ENCODE measurements around the gene MAPK4.
"Not testable (repeated sequence)": the region's sequence is repeated elsewhere in the genome, so short reads cannot be mapped to it uniquely, and the experiment has no call there.

Gene MAPK4

GRCh38 chr18:50704357-50704940 lies 144.6 kb downstream of the MAPK4 start:
- ChIA-PET CTCF (no interaction called here), POLR2A (no interaction called here)
- no peak for DNase-seq (ENCODE audit: low read depth, low spot score)
- no peak overlapping the region for H3K4me3 ChIP-seq (ENCODE audit: low read depth, low read length)
- no peak for TF ChIP-seq CTCF (IDR thresholded peaks at IDR 0.05; ENCODE audit: insufficient read depth, low read length, missing control alignments)

DNA sequence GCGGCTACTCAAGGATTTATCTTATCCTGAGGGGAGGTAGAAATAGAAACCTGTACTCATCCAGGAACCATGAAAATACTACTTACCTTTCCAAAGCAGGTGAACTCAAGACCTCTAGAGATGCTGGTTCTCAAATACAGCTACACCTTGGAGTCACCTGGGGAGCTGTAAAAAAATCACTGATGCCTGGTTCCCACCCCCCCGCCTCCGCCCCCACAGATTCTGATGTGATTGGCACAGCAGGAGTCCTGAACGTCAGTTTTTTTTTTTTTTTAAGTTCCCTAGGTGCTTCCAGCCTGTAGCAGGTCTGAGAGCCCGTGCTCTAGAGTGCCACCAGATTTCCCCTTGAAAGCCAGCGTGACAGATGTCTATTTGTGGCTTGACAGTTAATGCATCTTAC lies 146.3 kb downstream of the MAPK4 start:
- ChIA-PET POLR2A (no interaction called here), CTCF (no interaction called here)
- no peak for DNase-seq (ENCODE audit: low read depth, low spot score)
- no peak overlapping the region for H3K4me3 ChIP-seq (ENCODE audit: low read depth, low read length)
- TF ChIP-seq CTCF (IDR thresholded peaks at IDR 0.05; ENCODE audit: insufficient read depth, low read length, missing control alignments), result no peak

GRCh38 chr18:50706651-50707050 lies 146.8 kb downstream of the MAPK4 start:
- ChIA-PET CTCF (no interaction called here), POLR2A (no interaction called here)
- no peak overlapping the region for H3K4me3 ChIP-seq (ENCODE audit: low read depth, low read length)
- no peak for TF ChIP-seq CTCF (IDR thresholded peaks at IDR 0.05; ENCODE audit: insufficient read depth, low read length, missing control alignments)
- DNase-seq (ENCODE audit: low read depth, low spot score), result no peak

DNA sequence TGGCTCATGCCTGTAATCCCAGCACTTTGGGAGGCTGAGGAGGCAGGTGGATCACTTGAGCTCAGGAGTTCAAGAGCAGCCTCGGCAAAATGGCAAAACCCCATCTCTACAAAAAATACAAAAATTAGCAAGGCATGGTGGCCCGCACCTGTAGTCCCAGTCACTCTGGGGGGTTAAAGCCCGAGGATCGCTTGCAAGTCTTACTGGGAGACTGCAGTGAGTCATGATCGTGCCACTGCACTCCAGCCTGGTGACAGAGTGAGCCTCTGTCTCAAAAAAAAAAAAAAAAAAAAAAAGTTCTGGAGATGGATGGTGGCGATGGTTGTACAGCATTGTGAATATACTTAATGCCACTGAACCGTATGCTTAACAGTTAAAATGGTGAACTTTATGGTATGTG lies 147.4 kb downstream of the MAPK4 start:
- H3K4me3 ChIP-seq (ENCODE audit: low read depth, low read length); CTCF ChIA-PET; POLR2A ChIA-PET; DNase-seq (ENCODE audit: low read depth, low spot score): not testable (repeated sequence)

DNA sequence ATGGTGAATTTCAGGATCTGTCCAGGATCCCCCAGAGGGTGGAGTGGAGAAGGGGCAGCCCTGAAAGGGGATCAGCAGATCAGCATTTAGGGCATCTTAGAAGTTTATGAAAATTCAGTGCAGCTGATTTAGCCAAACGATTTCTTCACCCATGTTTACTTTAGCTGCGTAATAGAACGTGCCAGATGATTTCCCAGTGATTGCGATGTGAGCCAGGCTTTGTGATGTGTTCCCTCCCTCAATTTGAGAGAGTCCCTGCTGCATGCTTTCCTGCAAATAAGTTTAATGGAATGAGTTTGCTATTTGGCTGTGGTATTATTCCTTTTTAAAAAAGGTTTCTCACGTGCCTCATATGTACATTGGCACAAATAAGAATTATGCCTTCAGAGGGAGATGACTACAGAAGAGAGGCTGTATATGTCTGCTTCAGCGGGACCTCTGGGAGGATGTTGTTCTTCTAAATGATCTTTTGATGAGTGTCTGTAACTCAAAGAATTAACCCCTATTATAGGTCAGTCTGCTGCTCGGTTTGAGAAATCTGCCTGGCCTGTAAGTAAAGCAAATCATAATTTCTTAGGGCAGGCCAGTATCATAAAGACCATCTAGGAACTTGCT lies 148.1 kb downstream of the MAPK4 start:
- CTCF ChIA-PET, result no interaction called here
- no peak overlapping the region for H3K4me3 ChIP-seq (ENCODE audit: low read depth, low read length)
- no peak for TF ChIP-seq CTCF (IDR thresholded peaks at IDR 0.05; ENCODE audit: insufficient read depth, low read length, missing control alignments)
- DNase-seq (ENCODE audit: low read depth, low spot score), result no peak
- POLR2A ChIA-PET, result no interaction called here

DNA sequence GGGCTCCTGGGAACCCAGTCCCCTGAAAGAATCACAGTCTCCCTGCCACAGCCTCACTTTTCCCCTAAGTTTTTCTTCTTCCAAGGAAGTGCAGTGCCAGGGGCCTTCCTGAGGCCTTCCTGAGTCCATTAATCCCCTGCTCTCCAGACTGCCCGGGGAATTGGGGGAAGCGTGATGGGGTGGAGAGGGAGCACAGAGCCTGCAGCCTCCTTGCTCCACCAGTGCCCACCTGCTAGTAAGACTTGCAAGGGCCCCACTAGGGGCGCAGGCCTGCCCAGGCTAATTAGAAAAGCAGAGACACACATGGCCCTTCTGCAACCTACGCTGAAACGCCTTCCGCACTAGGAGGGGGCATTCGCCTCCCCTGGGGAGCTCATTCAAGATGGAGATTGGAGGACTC lies 149.3 kb downstream of the MAPK4 start:
- POLR2A ChIA-PET, result no interaction called here
- CTCF ChIA-PET, result no interaction called here

More for the DNA sequence above, 149.3 kb downstream of the MAPK4 start:
- TF ChIP-seq CTCF (IDR thresholded peaks at IDR 0.05; ENCODE audit: insufficient read depth, low read length, missing control alignments), result no peak
- H3K4me3 ChIP-seq (ENCODE audit: low read depth, low read length), result no peak overlapping the region
- DNase-seq (ENCODE audit: low read depth, low spot score), result no peak
